IPS DF 4.7 (cell line): Measurements from ENCODE around the gene SMAD3.
"Not testable (repeated sequence)": the region's sequence is repeated elsewhere in the genome, so short reads cannot be mapped to it uniquely, and the experiment has no call there.

Source experiments
- DNase-seq: peaks from one replicate; pipeline ENCODE4 v3.0.0-alpha.2; 2013; ENCODE audit warnings: low spot score; ENCODE audit errors: extremely low read depth

The SMAD3 gene

DNA sequence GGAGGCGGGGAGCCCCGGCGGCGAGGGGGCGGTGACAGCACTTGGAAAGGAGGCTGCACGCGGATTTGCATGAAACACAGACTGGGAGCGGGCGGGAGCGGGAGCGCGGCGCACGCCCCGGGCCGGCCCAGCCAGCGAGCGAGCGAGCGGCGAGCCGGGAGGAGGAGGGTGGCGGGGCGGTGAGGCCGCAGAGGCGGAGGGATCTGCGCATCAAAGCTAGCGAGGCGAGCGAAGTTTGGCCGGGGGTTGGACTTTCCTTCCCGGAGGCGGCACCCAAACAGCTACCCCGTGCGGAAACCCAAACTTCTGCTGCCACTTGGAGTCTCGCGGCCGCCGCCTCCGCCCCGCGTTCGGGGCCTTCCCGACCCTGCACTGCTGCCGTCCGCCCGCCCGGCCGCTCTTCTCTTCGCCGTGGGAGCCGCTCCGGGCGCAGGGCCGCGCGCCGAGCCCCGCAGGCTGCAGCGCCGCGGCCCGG, at the start of gene SMAD3:
SMAD3 (plus strand) TSS at position 72 of the 475 bp plus-strand sequence. CDS start 553 bp downstream, outside the sequence.
- no peak for DNase-seq

DNA sequence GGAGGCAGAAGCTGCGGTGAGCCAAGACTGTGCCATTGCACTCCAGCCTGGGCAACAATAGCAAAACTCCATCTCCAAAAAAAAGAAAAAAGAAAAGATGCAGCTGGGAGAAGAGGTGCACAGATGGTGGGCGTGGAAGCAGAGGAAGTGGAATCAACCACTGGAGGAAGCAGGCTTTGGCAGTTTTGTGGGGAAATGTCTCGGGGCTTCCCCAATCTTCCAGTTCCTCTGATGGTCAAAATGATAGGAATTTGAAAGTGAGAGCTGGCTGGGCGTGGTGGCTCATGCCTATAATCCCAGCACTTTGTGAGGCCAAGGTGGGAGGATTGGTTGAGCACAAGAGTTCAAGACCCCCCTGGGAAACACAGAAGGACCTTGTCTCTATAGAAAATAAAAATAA, 48.1 kb upstream of the SMAD3 start:
- no peak for DNase-seq

DNA sequence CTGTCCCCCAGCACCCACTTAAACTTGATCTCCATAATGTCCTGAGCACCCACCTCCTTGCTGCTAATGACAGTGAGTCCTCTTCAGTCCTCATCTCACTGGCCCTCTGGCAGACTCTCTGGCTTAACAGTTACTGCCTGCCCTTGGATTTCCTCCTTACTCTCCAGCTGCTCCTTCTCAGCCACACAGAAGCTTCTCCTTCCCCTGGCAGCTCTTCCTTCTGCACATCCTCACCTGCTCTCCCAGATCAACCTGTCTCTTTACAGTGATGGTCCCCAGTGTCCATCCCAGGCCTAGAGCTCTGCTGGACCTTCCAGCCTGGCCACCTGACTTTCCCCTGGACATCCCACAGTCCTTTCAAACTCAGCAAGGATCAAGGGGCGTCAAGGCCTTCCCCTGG, 47.4 kb upstream of the SMAD3 start:
- no peak for DNase-seq

DNA sequence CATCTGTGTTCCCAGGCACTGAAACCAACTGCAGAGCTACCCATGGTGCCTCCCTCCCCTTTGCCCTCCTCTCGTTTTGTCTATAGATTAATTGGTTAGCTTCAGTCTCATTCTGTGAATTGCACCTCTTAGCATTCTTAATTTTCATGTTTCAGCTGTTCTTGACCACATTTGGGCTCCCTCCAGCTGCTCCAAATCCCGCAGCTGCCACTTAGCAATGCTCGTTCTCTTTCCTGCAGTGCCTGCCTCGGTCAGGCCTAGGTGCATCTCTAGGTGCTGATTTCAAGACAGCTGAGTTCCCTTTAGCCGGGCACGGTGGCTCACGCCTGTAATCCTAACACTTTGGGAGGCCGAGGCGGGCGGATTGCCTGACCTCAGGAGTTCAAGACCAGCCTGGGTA, 47.0 kb upstream of the SMAD3 start:
- no peak for DNase-seq

DNA sequence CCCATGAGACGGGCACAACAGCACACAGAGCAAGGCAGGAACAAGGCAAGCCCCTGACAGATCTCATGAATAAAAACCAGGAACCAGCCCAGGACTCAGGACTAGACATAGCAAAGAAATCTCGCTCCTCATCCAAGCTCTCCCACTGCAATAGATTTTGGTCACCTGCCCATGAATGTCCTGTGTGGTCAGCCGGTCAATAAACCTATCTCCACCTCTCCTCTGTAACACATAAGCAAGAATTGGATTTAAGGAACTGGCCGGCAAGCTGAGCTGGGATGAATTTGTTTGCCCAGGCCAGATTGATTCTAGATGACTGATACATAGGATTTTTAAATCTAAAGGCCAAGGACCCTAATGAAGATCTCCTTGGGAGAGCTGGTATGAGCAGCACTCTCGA, 46.3 kb upstream of the SMAD3 start:
- no peak for DNase-seq

DNA sequence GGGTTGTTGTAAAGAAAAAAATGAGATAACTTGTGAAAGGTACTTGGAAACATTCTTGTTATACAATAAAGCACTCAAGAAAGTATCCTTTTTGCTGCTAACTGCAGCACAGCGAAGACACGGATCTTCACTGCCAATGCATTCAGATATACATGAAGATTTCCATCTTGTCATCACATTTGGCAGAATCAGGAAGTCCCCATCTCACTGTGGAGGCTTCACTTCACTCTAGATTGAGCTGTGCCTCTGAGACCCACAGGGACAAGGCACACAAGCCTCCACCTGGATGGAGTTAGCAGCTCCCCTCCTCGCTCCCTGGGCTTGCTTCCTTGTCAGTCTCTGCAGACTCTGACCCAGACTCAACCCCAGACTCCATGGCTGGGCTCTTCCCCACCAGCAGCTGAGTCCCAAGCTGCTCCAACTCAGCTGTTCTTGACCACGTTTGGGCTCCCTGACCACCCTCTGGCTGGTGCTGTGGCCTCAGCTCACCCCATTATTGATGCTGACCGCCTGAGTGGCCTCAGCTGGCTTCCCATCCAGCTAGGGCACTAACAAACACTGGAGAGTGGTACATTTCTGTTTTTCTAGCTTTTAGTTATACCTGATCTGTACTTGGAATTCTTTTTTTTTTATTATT, 45.4 kb upstream of the SMAD3 start:
- DNase-seq: no peak

DNA sequence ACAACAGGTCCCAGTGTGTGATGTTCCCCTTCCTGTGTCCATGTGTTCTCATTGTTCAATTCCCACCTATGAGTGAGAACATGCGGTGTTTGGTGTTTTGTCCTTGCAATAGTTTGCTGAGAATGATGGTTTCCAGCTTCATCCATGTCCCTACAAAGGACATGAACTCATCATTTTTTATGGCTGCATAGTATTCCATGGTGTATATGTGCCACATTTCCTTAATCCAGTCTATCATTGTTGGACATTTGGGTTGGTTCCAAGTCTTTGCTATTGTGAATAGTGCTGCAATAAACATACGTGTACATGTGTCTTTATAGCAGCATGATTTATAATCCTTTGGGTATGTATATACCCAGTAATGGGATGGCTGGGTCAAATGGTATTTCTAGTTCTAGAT, 44.7 kb upstream of the SMAD3 start:
- not testable (repeated sequence) for DNase-seq

DNA sequence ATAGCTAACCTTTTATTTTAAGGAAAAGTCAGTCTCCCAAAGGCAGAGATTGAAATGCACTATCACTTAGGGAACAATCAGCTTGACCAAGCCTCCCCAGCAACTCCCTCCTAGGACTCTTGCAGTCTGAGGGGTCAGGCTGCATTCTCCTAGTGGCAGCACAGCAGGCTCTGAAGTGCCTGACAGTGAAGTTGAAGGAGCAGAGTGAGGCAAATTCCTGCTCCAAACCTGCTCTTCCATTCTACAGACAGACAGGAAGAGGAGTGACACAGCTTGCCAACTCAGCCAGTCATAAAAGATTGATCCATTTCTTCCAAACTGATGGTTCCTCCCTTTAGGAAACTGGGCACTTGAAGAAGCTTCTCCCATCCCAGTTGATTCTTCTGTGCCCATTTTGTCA, 43.9 kb upstream of the SMAD3 start:
- DNase-seq: no peak

DNA sequence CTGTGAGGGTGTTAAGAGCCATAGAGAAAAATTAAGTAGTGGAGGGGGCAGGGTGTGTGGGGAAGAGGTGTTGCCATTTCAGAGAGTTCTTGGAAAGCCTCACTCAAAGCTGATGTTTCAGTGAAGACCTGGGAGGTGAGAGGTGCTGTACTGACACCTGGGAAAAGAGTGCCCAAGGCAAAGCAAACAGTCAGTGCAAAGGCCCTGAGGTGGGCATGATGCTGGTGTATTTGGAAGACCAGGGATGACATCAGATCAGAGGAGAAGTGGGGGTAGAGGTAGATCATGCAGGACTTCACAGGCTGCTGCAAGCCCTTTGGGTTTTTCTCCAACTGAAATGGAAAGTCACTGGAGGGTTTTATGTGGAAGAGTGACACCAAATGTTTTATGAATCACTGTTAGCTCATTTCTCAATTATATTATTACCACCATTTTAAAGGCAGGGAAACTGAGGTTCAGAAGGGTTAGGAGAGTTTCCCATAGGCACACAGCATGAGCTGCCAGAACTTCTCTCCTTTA, 42.8 kb upstream of the SMAD3 start:
- no peak for DNase-seq

DNA sequence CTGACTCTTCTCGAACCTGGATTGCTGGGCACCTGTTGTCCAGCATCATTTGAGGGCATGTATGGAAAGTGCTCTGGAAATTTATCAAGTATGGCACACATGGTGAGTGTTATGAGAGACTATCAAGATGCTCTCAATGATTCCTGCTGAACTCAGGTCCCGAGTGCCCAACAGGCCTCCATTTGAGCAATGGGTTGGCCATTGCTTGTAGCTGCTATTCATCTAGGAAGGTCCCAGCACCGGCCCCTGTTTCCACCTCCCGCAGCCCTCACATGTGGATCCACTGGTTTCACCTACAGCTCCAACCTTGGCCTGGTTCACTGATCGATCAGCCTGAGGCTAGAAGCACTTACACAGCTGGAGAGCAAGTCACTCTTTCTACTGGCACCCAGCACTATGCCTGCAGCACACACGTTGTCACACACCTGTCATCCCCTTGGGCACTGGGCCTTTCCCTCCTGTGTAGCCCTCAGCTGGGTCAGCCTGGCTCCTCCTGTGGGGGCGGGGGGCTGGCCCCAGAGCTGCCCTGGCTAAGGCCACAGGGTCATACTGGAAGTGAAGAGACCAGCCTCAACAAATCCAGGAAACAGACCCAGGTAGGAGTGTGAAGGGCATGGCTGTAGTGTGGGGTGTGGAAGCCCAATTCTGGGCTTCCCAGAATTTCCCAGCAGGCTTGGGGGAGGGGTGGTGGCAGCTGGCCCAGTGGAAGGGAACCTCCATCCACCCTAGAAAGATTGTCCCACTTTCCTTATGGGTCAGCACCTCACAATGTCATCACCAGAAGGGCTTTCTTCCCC, 41.7 kb upstream of the SMAD3 start:
- DNase-seq: no peak

DNA sequence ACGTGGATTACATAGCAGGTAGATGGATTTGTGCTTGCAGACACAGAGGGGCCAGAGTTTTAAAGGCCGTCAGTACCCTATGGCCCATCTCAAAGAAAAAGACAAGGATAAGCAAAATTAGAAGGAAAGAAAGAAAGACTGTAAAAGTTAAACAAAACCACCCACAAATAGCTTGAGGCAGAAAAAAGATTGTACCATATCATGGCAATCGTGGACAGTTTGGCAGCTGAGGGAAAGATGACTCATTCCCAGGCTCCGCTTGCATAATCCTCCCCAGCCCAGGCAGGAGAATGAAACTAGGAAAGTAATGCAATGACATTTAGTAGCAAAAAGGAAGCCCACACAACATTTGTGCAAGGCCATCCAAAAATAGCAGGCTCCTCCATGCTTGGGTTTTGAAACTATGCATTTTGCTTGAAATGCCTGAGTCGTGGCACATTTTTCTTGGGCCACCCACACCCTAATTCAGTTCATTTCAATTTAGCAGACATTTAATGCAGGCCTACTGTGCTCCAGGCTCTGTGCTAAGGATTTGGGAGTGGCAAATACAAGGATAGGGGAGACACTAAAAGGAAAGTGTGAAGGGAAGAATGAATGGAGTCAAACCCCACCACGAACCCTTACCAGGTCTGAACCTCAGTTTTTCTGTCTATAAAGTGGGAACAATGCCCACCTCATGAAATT, 40.9 kb upstream of the SMAD3 start:
- DNase-seq: no peak

DNA sequence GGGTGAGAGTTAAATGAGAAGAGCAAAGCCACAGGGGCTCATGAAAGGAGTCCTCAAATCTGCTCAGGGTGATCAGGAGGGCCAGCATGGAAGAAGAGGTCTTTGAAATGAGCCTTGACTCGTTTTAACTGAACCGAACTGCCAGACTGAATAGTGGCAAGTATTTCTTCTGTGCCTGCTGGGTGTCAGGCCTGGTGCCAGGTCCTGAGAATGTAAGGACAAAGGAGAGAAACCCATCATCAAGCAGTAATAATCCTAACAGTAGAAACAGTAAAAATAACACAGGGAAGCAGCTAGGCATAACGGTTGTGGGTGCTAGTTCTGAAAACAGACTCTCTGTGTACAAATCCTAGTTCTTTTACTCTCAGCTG, 40.4 kb upstream of the SMAD3 start:
- no peak for DNase-seq

DNA sequence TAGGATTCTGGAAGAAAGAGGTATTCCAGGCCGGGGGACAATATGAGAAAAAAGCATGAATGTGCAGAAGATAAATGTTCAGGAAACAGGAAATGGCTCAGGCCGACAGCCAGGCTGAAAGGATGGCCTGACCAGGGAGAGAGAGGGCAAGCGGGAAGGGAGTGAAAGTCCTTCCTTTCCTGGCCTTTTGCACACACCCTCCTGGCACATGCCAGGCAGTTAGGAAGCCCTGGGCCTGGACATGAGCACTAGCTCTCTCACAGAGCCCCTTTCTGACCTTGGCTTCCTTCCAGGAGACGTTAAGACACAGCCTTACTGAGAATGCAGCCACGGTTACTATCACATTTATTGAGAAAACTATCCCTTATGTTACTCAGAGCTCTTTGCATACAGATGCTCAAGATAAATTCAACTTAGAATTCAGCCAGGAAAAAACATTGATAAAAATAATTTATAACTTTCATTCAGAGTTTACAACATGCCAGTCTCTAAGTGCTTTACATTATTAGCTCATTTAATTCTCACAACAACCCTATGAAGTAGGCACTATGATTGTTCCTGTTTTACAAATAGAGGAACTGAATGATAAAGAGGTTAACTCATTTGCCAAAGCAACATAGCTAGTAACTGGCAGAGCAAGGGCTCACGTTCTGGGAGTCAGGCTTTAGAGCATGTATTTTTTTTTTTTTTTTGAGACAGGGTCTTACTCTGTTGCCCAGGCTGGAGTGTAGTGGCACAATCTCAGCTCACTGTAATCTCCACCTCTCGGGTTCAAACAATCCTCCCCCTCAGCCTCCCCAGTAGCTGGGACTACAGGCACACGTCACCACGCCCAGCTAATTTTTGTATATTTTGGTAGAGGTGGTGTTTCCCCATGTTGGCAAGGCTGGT, 39.4 kb upstream of the SMAD3 start:
- no peak for DNase-seq

DNA sequence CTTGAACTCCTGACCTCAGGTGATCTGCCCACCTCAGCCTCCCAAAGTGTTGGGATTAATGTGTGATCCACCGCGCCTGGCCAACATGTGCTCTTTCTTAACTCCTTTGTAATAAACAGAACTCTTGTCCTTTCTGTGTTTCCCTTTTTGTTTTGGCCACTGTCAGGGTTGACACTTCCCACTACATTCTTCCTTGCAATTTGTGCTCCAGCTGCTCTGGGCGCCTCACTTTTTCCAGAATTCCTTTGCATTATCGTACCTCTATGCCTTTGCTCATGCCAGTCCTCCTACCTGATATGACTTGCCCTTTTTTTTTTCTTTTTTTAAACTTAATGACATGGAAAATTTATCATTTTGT, 38.8 kb upstream of the SMAD3 start:
- DNase-seq: no peak

DNA sequence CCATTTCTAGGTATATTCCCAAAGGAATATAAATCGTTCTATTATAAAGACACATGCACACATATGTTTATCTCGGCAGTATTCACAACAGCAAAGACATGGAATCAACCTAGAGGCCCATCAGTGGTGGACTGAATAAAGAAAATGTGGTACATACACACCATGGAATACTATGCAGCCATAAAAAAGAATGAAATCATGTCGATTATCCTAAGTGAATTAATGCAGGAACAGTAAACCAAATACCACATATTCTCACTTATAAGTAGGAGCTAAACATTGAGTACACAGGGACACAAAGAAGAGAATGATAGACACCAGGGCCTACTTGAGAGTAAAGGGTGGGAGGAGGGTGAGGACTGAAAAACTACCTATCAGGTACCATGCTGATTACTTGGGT, 37.0 kb upstream of the SMAD3 start:
- DNase-seq: not testable (repeated sequence)

DNA sequence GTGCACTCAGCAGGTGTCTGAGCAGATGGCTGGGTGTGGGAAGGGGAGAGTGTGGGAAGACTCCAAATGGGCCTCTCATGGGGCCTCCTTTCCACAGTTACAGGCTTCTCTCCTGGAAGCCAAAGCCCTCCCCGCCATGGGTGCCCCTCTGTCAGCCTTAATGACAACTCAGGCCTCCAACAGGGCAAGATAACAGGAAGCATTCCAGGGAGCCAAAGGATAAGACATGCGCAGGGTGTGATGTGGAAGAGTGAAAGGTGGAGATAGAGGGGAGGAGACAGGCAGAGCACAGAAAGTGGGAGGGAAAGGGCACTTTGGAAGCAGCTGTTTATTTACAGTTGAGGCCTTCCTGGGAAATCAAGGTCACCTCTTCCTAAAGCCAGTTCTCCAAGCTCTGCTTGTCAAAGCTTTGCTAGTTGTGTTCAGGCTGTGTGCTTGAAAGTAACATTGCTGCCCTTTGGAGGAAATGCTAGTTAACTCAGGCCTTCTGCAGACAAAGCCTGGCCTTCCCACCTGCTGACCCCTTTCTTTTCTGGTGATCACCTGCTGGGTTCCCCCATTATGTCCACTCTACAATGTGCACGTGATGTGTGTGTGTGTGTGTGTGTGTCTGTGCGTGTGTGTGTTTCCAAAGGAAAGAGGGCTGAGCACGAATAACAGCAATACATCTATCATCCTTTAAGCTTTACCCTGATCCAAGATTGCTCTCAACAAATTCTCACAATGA, 35.2 kb upstream of the SMAD3 start:
- DNase-seq: peak; percentile 91

DNA sequence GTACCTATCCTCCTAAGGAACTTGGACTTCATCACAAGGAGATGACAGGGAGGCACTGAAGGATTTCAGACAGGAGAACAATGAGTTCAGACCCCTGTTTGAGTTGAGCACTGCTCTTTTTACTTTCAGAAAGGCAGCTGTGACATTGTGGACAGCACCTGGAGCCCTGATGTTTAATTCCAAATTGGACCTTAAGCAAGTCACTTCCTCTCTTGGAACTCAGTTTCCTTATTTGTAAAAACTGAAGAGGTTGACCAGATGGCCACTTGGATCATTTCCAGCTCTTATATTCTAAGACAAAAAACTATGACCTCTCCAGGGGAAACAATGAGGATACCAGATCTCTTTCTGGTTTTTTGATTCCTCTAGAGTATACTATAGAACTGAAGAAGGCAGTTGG, 34.1 kb upstream of the SMAD3 start:
- no peak for DNase-seq

DNA sequence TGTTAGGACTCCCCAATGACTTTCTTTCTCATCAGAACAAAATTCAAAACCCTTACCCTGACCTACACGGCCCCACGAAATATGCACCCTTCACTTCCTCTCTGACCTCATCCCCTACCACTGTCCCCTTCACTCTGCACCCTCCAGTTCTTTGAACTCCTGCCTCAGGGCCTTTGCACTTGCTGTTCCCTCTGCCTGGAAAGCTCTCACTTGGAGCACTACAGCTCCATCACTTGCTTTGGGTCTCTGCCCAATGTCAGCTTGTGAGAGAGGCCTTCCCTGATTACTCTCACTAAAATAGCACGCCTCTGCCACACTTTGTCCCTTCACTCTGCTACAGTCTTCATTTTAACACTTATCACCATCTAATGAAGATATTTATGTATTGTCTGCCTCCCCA, 32.8 kb upstream of the SMAD3 start:
- DNase-seq: no peak

DNA sequence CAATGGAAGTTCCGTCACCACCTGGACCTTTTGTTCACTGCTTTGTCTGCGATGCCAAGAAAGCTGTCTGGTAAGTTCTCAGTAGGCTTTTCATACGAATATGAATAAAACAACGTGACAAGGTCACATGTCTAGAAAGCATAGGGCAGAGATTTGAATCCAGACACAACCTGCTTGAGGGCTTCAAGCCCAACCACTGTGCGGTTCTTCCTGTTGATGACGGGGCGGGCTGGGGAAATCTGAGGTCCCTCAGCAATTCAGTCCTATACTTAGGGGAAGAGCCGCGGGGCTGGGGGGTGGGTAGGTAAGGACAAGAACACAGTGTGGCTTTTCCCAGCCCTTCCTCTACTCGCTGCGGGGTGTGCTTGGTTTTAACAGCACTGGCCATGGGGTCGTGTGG, 32.4 kb upstream of the SMAD3 start:
- DNase-seq: no peak

DNA sequence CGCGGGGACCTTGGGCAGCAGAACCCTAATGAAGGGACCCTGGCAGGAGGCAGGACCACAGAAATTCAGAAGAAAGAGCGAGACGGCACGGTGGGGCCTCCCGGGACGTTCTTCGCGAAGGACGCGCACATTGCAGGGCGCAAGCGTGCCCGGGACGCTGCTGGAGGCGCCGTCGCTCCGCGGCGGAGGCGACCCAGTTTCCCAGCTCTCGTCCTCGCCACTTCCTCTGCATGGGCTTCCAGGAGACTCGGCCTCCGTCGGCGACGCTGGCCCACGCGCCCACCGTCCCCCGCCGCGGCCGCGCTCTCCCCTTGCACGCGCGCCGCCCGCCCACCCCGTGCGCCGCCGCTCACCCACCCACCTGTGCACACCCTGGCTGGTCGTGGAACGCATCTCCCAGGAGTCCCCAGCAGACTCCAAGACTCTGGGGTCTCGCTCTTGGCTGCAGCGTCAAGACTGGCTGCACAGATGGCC, 31.8 kb upstream of the SMAD3 start:
- no peak for DNase-seq

DNA sequence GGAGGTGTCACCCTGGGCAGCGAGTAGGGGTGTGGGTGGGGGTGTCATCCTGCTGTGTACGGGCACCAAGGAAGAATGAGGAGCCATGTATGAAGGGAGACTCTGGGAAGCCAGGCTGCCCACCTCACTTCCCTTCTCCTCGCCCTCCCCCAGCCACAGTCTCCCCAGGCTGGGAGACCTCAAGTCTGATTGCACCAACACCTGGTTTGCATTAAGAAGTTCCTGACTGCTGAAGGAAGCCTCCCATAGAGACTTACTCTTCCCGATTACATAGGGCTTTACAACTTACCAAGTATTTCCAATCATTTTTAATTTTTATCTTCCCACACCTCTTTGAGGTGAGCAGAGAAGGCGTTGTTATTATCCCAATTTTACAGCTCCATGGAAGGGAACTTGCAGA, 29.5 kb upstream of the SMAD3 start:
- no peak for DNase-seq
